Measurements from ENCODE around the gene ALG1.
"Not testable (repeated sequence)": the region's sequence is repeated elsewhere in the genome, so short reads cannot be mapped to it uniquely, and the experiment has no call there.

ALG1 gene

GRCh38 chr16:5075637-5076036 lies 4.0 kb downstream of the ALG1 start:
- no peak for DNase-seq

GRCh38 chr16:5077304-5077703 lies 5.7 kb downstream of the ALG1 start:
- no peak for DNase-seq

DNA sequence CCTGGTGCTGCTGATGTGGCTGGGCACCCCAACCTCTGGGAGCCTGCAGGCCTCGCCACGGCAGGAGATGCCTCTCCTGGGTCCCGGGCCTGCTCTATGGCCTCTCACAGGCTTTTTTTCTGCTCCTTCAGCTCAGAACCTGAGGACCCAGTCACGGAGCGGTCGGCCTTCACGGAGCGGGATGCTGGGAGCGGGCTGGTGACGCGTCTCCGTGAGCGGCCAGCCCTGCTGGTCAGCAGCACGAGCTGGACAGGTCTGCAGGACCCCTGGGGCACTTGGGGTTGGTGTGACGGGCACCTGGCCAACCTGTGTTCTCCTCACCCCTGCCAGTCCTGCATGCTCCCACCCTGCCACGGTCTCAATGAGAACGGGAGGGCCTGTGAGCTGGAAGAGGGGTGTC lies 7.0 kb downstream of the ALG1 start:
- DNase-seq, result no peak

DNA sequence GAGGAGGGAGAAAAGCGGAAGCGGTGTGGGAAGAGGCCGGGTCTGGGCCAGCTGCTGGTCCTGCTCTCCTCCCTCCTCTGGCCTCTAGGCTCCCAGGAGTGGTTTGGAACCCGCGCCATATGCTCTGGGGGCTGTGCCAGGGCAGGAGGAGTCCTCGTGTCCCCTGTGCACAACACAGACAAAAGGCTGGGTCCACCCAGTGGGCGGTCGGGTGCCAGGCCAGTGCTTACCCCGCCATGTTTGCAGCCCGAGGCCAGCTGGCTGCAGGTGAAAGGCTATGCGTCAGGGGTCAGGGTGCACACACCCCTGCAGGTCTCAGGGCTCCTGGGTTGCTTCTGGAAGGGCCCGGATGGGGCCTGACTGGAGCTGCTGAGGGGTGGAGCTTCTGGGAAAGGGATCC lies 8.8 kb downstream of the ALG1 start:
- not testable (repeated sequence) for DNase-seq

GRCh38 chr16:5080996-5081395 lies 9.4 kb downstream of the ALG1 start:
- not testable (repeated sequence) for DNase-seq

DNA sequence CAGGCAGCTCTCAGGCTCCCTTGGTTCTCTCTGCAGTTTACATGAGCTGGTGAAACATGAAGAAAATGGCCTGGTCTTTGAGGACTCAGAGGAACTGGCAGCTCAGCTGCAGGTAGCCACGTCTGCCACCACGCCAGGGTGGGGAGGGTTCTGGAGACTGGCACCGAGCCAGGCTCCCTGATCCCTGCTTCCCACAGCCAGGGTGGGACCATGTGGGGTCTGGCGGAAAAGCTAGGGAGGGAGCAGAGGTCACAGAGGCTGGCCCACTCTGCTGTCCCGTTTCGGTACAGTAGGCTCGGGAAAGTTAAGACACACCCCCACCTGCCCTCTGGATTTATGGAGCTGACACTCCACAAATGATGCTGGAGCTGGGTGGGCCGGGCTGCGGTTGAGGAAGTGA lies 12.0 kb downstream of the ALG1 start:
- DNase-seq, result not testable (repeated sequence)

DNA sequence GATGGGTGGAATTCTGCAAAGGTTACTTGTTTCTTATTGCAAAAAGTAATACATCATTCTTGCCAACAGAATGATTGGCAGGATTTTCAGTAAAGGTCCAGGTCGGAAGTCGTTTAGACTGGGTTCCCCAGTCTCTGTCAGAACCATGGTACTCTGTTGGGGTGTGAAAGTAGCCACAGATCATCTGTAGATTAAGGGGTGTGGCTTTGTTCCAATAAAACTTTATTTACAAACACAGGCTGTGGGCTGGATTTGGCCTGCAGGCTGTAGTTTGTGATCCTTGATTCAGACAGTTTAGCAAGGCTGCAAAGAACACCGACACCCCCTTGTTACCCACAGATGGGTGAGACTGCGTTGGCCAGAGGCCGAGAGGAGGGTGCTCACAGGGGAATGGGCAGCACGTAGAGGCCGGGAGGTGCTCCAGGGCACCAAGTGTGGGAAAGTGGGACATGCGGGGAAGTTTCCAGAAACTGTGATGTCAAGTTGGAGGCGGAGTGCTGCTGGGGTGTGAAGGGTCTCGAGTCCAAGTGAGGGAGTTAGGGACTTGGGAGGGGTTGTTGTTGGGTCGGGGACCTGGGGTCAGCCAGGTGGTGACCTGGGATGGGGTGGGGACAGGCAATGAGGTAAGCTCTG lies 12.6 kb downstream of the ALG1 start:
- DNase-seq, result not testable (repeated sequence)

DNA sequence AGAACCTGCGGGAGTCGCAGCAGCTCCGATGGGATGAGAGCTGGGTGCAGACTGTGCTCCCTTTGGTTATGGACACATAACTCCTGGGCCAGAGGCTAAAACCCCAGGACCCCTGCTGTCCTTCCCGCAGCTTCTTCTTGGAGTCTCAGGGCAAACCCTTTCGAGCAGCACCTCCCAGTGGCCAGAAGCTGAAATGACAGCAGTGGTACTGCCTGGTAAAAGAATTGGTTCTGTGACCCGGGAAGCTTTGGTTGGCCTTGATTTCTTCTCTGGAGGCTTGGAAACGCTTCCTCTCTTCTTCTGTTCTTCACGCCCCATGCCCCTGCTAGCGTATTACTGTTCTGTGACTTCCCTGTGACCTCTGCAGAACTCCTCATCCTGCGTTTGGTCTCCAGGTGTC lies 13.2 kb downstream of the ALG1 start:
- DNase-seq, result peak; percentile 37

GRCh38 chr16:5085716-5086115 lies 14.1 kb downstream of the ALG1 start:
- not testable (repeated sequence) for DNase-seq

DNA sequence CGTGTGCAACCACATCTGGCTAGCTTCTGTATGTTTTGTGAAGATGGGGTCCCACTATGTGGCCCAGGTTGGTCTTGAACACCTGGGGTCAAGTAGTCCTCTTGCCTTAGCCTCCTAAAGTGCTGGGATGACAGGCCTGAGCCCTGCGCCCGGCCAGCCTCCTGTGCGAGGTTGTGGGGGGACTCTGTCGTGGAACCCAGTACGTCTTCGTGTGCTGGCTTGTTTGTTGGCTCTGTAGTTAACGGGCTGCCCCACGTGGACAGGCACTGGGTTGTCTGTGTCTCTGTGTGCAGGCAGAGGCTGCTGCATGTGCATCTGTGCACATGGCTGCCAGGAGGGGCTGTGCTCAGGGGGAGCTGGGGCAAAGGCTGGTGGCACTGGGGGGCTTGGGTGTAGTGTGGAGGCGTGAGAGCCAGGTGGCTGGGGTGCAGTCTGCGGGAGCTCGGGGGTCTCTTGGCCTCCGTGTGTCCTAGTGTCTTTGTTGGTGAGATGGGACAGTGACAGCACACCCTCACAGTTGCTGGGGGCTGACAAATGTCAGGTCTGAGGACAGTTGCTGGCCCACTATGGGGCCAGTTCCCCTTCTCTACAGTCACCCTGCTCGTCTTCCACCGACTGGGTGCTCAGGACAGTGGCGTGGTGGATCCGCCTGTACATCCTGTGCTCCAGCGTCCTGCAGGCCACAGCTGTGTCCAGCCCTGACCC lies 16.6 kb downstream of the ALG1 start:
- not testable (repeated sequence) for DNase-seq

GRCh38 chr16:5088936-5089335 lies 17.3 kb downstream of the ALG1 start:
- DNase-seq, result not testable (repeated sequence)

- not testable (repeated sequence) for DNase-seq
These were observed 18.4 kb downstream of the ALG1 start for GRCh38 chr16:5089911-5090555.

DNA sequence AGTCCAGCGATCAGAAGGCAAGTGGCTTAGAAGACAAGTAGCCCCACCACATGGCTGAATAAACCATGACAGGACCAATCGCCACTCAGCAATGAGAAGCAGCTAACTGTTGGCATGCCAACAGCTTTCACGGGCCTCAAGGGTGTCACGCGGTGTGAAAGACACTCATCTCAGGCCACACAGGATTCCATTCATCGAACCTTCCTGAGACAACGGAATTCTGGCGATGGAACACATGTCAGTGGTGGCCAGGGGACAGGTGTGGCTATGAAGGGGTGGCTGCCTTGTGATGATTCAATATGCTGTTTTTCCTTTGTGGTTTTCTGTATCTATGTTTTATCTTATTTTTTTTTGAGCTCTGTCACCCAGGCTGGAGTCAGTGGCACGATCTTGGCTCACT lies 18.9 kb downstream of the ALG1 start:
- DNase-seq, result not testable (repeated sequence)

GRCh38 chr16:5093081-5093480 lies 21.4 kb downstream of the ALG1 start:
- DNase-seq, result not testable (repeated sequence)

GRCh38 chr16:5093746-5094145 lies 22.1 kb downstream of the ALG1 start:
- DNase-seq, result not testable (repeated sequence)

GRCh38 chr16:5095145-5095830 lies 23.6 kb downstream of the ALG1 start:
- DNase-seq, result not testable (repeated sequence)

DNA sequence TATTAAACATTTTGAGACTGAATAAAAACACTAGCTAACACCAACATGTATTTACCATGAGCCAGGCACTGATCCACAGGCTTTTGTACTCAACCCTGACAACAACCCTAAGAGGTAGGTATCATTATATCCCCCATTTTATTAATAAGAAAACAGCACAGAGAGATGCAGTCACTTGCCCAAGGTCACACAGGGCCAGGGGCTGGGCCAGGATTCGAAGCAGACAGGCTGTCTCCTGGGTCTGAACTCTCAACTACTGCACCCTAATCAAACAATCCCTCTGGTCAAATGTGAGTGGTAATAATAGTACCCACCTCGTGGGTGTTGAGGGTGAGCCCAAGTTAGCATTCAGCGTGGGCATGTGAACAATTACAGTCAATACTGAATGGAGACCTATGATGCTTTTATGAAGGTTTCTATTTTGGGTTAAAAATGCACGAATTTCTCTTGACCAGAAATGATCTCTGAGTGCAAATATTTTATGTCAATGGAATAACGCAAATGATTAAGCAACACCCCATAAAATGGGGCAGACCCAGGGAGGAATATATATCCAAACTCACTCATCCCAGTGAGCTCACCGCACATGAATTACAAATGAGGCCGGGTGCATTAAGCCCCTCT lies 24.9 kb downstream of the ALG1 start:
- not testable (repeated sequence) for DNase-seq

DNA sequence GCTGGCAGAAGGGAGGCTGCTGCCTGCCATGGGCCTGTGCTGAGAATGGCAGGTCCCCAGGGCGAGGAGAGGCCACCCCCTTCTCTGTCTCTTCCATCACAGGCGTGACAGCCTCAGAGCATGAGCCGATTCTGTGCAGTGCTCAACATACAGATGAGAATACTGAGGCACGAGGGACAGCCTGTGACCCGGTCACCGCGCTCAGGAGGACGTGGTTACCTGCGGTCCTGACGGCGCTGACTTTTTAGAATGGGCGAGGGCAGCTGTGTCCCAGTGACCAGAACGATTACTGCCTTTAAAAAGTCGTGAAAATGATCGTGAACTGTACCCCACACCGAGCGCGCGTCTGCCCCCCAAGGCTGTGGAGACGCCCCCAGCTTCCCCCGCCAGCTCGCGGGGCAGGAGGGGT lies 25.4 kb downstream of the ALG1 start:
- not testable (repeated sequence) for DNase-seq

- peak; percentile 98 for DNase-seq
These were observed 26.0 kb downstream of the ALG1 start, which contains the start of gene EEF2KMT for GRCh38 chr16:5097470-5098220. Gene EEF2KMT (minus strand): TSS chr16:5097795. CDS start chr16:5097739, 56 bp downstream.

- peak; percentile 76 for DNase-seq
These were observed 26.8 kb downstream of the ALG1 start for GRCh38 chr16:5098221-5099159.

DNA sequence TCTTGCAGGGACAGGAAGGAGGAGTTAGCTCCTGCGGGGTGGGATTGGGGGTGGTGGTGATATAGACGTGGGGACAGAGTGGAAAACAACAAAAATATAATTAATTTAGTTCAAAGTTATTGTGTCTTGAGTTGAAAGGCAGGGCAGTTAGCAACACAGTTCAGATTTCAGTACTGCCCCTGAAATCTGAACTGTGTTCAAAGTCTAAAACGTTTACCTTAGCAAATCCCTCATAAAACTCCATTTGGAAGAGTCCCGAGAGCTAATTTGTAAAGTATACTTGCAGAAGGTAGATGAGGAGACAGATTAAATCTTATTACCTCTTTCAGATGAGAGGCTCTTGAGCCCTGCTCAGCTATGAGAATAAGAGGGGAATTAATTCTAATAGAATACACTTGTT lies 27.5 kb downstream of the ALG1 start:
- not testable (repeated sequence) for DNase-seq

Measured in CD4-positive, alpha-beta T cell treated with Interleukin-15 for 1 hour (primary cell).